ENCODE data around the gene WDR93. TPM values are rescaled to one million over a fixed set of nuclear protein-coding genes. Genes with fewer than 3 reads are reported as not detected.
"Not testable (repeated sequence)": the region's sequence is repeated elsewhere in the genome, so short reads cannot be mapped to it uniquely, and the experiment has no call there.

WDR93 gene
- total RNA-seq, 1 donor, result not detected

GRCh38 chr15:89787944-89788343 is 97.3 kb downstream of the WDR93 start:
- Histone ChIP-seq H3K4me3 (ENCODE audit: low read length) (no peak overlapping the region), H3K27me3 (ENCODE audit: insufficient read depth, low read length) (no peaks in the 10 kb centered on the region)

DNA sequence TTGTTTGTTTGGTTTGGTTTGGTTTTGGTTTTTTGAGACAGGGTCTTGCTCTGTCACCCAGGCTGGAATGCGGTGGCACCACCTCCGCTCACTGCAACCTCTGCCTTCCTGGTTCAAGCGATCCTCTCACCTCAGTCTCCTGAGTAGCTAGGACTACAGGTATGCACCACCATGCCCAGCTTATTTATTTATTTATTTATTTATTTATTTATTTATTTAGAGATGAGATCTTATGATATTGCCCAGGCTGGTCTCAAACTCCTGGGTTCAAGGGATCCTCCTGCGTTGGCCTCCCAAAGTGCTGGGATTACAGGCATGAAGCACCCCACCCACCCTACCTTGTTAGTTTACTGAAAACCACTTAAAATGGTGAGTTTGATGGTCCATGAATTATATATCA is 98.0 kb downstream of the WDR93 start:
- H3K4me1 ChIP-seq (ENCODE audit: insufficient read depth, low read length), result not testable (repeated sequence)

More at GRCh38 chr15:89787944-89788343, 97.3 kb downstream of the WDR93 start:
- H3K9me3 ChIP-seq (ENCODE audit: low read depth, low read length), result peaks cover 8% of the 10 kb centered on the region
- no peaks in the 10 kb centered on the region for H3K4me1 ChIP-seq (ENCODE audit: insufficient read depth, low read length)

GRCh38 chr15:89790206-89790605 is 99.6 kb downstream of the WDR93 start:
- Histone ChIP-seq H3K4me1 (ENCODE audit: insufficient read depth, low read length) (no peaks in the 10 kb centered on the region), H3K27me3 (ENCODE audit: insufficient read depth, low read length) (no peaks in the 10 kb centered on the region), H3K9me3 (ENCODE audit: low read depth, low read length) (peaks cover 8% of the 10 kb centered on the region), H3K4me3 (ENCODE audit: low read length) (no peak overlapping the region)

More for the DNA sequence above, 98.0 kb downstream of the WDR93 start:
- H3K27me3 ChIP-seq (ENCODE audit: insufficient read depth, low read length); H3K4me3 ChIP-seq (ENCODE audit: low read length); H3K9me3 ChIP-seq (ENCODE audit: low read depth, low read length): not testable (repeated sequence)

GRCh38 chr15:89790661-89791060 is 100.0 kb downstream of the WDR93 start:
- Histone ChIP-seq H3K4me3 (ENCODE audit: low read length) (no peak overlapping the region), H3K9me3 (ENCODE audit: low read depth, low read length) (peaks cover 8% of the 10 kb centered on the region), H3K4me1 (ENCODE audit: insufficient read depth, low read length) (no peaks in the 10 kb centered on the region)

GRCh38 chr15:89792106-89792805 is 101.6 kb downstream of the WDR93 start:
- no peak overlapping the region for H3K4me3 ChIP-seq (ENCODE audit: low read length)
- no peaks in the 10 kb centered on the region for H3K4me1 ChIP-seq (ENCODE audit: insufficient read depth, low read length)

More at GRCh38 chr15:89790661-89791060, 100.0 kb downstream of the WDR93 start:
- no peaks in the 10 kb centered on the region for H3K27me3 ChIP-seq (ENCODE audit: insufficient read depth, low read length)

More at GRCh38 chr15:89792106-89792805, 101.6 kb downstream of the WDR93 start:
- Histone ChIP-seq H3K27me3 (ENCODE audit: insufficient read depth, low read length) (no peaks in the 10 kb centered on the region), H3K9me3 (ENCODE audit: low read depth, low read length) (peaks cover 8% of the 10 kb centered on the region)

Other genes starting within 250 kb of the WDR93 start
- not detected for gene RHCG, start 194.2 kb upstream of the WDR93 start, total RNA-seq
- gene TICRR, start 115.3 kb upstream of the WDR93 start, total RNA-seq, result 0.10 TPM
- gene KIF7, start 35.3 kb upstream of the WDR93 start, total RNA-seq, result 0.21 TPM
- gene PLIN1, start 11.4 kb upstream of the WDR93 start, total RNA-seq, result under 0.01 TPM
- 0.42 TPM for gene PEX11A, start 57 bp upstream of the WDR93 start, total RNA-seq
- not detected for gene MESP1, start 60.4 kb downstream of the WDR93 start, total RNA-seq
- gene MESP2, start 85.5 kb downstream of the WDR93 start, total RNA-seq, result not detected
- gene ANPEP, start 124.0 kb downstream of the WDR93 start, total RNA-seq, result 98.8 TPM
- 38.9 TPM for gene AP3S2, start 203.2 kb downstream of the WDR93 start, total RNA-seq
- gene ARPIN, start 222.1 kb downstream of the WDR93 start, total RNA-seq, result 2.9 TPM

All from mononuclear cell (primary cell).